Suprapubic skin (tissue), 4 donors: ENCODE results near the gene CELSR3. TPM values are rescaled to one million over a fixed set of nuclear protein-coding genes. Genes with fewer than 3 reads are reported as not detected.

ENCODE experiments used
- DNase-seq, 2 donors: peaks; one replicate each; pipeline ENCODE4 v3.0.0-alpha.2; 2019; ENCODE audit warnings: low spot score in 2 of 2
- H3K27ac ChIP-seq: fragments of 200-600 bp; sonication (generic); one replicate; pipeline ENCODE4 v1.5.1; 2019
- H3K27me3 ChIP-seq: fragments of 200-600 bp; sonication (generic); one replicate; pipeline ENCODE4 v1.5.1; 2019
- H3K36me3 ChIP-seq: fragments of 200-600 bp; sonication (generic); one replicate; pipeline ENCODE4 v1.5.1; 2019
- H3K4me1 ChIP-seq: fragments of 200-600 bp; sonication (generic); one replicate; pipeline ENCODE4 v1.5.1; 2019
- H3K4me3 ChIP-seq: fragments of 200-600 bp; sonication (generic); one replicate; pipeline ENCODE4 v1.5.1; 2019; ENCODE audit warnings: mild to moderate bottlenecking
- H3K9me3 ChIP-seq: fragments of 200-600 bp; sonication (generic); one replicate; pipeline ENCODE4 v1.5.1; 2019
- CTCF ChIP-seq, 2 donors: fragments of 200-600 bp in 1 of 2; fragments of 450-650 bp in 1 of 2; sonication (generic) in 1 of 2; IDR thresholded peaks; one replicate each; pipeline ENCODE4 v1.5.1; 2016 to 2019; ENCODE audit warnings: antibody characterized with exemption in 2 of 2, mild to moderate bottlenecking in 1 of 2, moderate library complexity in 1 of 2
- EP300 ChIP-seq: sonication (generic); formaldehyde crosslinking; IDR thresholded peaks from one replicate; pipeline ENCODE4 v1.6.1; 2017; ENCODE audit warnings: antibody characterized with exemption
- POLR2A ChIP-seq, 2 donors: fragments of 450-650 bp; IDR thresholded peaks; one replicate each; pipeline ENCODE4 v1.6.1; 2017; ENCODE audit warnings: antibody characterized with exemption in 2 of 2, mild to moderate bottlenecking in 2 of 2, moderate library complexity in 2 of 2
- POLR2AphosphoS5 ChIP-seq, 3 donors: sonication (generic); formaldehyde crosslinking; IDR thresholded peaks; one replicate each; pipeline ENCODE4 v1.6.1; 2017; ENCODE audit warnings: antibody characterized with exemption in 3 of 3
- WGBS: methylation state at CpG from one replicate; pipeline ENCODE4 v1.1.5; 2018; 5-methylcytosine and 5-hydroxymethylcytosine counted together
- total RNA-seq, 4 donors: library from RNA; depleted of rRNA; stranded (reverse); fragments of >200 nt; gene quantifications; one replicate each; pipeline ENCODE4 v1.1.0, GENCODE V29; 2016

Gene CELSR3
- total RNA-seq, 4 donors from 2014 or later, result 1.6 to 3.2 (median 2.0) TPM

- TF ChIP-seq POLR2AphosphoS5 (IDR thresholded peaks at IDR 0.05) (no peak), EP300 (no peak), CTCF (IDR thresholded peaks at IDR 0.05) (no peak), POLR2A (IDR thresholded peaks at IDR 0.05) (no peak)
- no peaks in the 10 kb centered on the region for H3K9me3 ChIP-seq
- H3K27me3 ChIP-seq, result no peaks in the 10 kb centered on the region
- peaks cover 72% of the 10 kb centered on the region for H3K4me1 ChIP-seq
- peak overlapping the region; percentile 90 for H3K27ac ChIP-seq
- DNase-seq, result no peak
- WGBS, result 77% methylated on average over 8 of the region's 12 CpGs
- H3K36me3 ChIP-seq, result peaks cover 55% of the 10 kb centered on the region
- no peak overlapping the region for H3K4me3 ChIP-seq
Measured at GRCh38 chr3:48599509-48600285, 63.0 kb downstream of the CELSR3 start.

GRCh38 chr3:48599077-48599501 lies 63.6 kb downstream of the CELSR3 start:
- peak overlapping the region; percentile 4 for H3K4me3 ChIP-seq
- peaks cover 49% of the 10 kb centered on the region for H3K36me3 ChIP-seq
- TF ChIP-seq POLR2AphosphoS5 (IDR thresholded peaks at IDR 0.05) (peak in 2 of 3 donors; percentile 67 to 68), POLR2A (IDR thresholded peaks at IDR 0.05) (no peak)
- H3K4me1 ChIP-seq, result peaks cover 78% of the 10 kb centered on the region
- 33% methylated on average over 8 of the region's 11 CpGs for WGBS
- peak overlapping the region; percentile 90 for H3K27ac ChIP-seq
- H3K9me3 ChIP-seq, result no peaks in the 10 kb centered on the region
- no peaks in the 10 kb centered on the region for H3K27me3 ChIP-seq
- peak in 1 of 2 donors; percentile 91 for DNase-seq

GRCh38 chr3:48598323-48599076 lies 64.2 kb downstream of the CELSR3 start:
- WGBS, result 33% methylated on average over 5 of the region's 5 CpGs
- Histone ChIP-seq H3K4me3 (peak overlapping the region; percentile 4), H3K36me3 (peaks cover 43% of the 10 kb centered on the region), H3K9me3 (no peaks in the 10 kb centered on the region), H3K4me1 (peaks cover 84% of the 10 kb centered on the region), H3K27ac (peak overlapping the region; percentile 90), H3K27me3 (no peaks in the 10 kb centered on the region)
- no peak for DNase-seq
- TF ChIP-seq CTCF (IDR thresholded peaks at IDR 0.05), result no peak
- peak in 1 of 3 donors; percentile 23 for TF ChIP-seq POLR2AphosphoS5 (IDR thresholded peaks at IDR 0.05)
- no peak for TF ChIP-seq EP300

GRCh38 chr3:48597408-48597800 lies 65.3 kb downstream of the CELSR3 start:
- TF ChIP-seq EP300 (no peak), POLR2A (IDR thresholded peaks at IDR 0.05) (no peak), POLR2AphosphoS5 (IDR thresholded peaks at IDR 0.05) (no peak), CTCF (IDR thresholded peaks at IDR 0.05) (no peak)
- H3K27me3 ChIP-seq, result no peaks in the 10 kb centered on the region
- WGBS, result 80% methylated on average over 6 of the region's 6 CpGs
- no peak overlapping the region for H3K4me3 ChIP-seq
- H3K27ac ChIP-seq, result peak overlapping the region; percentile 90
- peaks cover 32% of the 10 kb centered on the region for H3K36me3 ChIP-seq
- H3K9me3 ChIP-seq, result no peaks in the 10 kb centered on the region
- H3K4me1 ChIP-seq, result peaks cover 90% of the 10 kb centered on the region
- no peak for DNase-seq

- Histone ChIP-seq H3K27me3 (no peaks in the 10 kb centered on the region), H3K9me3 (no peaks in the 10 kb centered on the region), H3K4me1 (peaks cover 87% of the 10 kb centered on the region), H3K27ac (peak overlapping the region; percentile 90), H3K4me3 (no peak overlapping the region), H3K36me3 (peaks cover 30% of the 10 kb centered on the region)
- TF ChIP-seq POLR2AphosphoS5 (IDR thresholded peaks at IDR 0.05), result no peak
- 73% methylated on average over 5 of the region's 8 CpGs for WGBS
- no peak for DNase-seq
Measured at GRCh38 chr3:48596676-48597407, 65.8 kb downstream of the CELSR3 start.
